Activated CD4-positive, alpha-beta T cell treated with anti-CD3 and anti-CD28 coated beads, Interleukin-2, Interleukin-4, amounts not matched to agents 100 ng/mL and 50 ng/mL, durations not matched to agents 16 hours and 8 hours (primary cell): ENCODE results near the gene RSPO4.
A peak's percentile ranks its signal among the peaks of the same experiment; 100 is the strongest.
"Not testable (repeated sequence)": the region's sequence is repeated elsewhere in the genome, so short reads cannot be mapped to it uniquely, and the experiment has no call there.

ENCODE experiments used
- DNase-seq: peaks from one replicate; pipeline ENCODE4 v3.0.0-alpha.2; 2020; ENCODE audit warnings: low spot score

Gene RSPO4

GRCh38 chr20:1003920-1004697 lies 2.0 kb upstream of the RSPO4 start:
- no peak for DNase-seq

GRCh38 chr20:1002682-1003561 lies 811 bp upstream of the RSPO4 start:
- no peak for DNase-seq

GRCh38 chr20:1001116-1001515 lies 995 bp downstream of the RSPO4 start:
- DNase-seq: no peak

GRCh38 chr20:998231-998830 lies 3.8 kb downstream of the RSPO4 start:
- DNase-seq: no peak

GRCh38 chr20:997486-997885 lies 4.6 kb downstream of the RSPO4 start:
- DNase-seq: no peak

GRCh38 chr20:997016-997415 lies 5.1 kb downstream of the RSPO4 start:
- DNase-seq: no peak

GRCh38 chr20:995170-995569 lies 6.9 kb downstream of the RSPO4 start:
- no peak for DNase-seq

- DNase-seq: no peak
Measured at GRCh38 chr20:992801-993535, 9.1 kb downstream of the RSPO4 start.

- DNase-seq: no peak
Measured at GRCh38 chr20:991850-992249, 10.3 kb downstream of the RSPO4 start.

GRCh38 chr20:990293-990959 lies 11.7 kb downstream of the RSPO4 start:
- DNase-seq: no peak

- DNase-seq: no peak
Measured at GRCh38 chr20:988272-988671, 13.8 kb downstream of the RSPO4 start.

- DNase-seq: no peak
Measured at GRCh38 chr20:987677-988076, 14.4 kb downstream of the RSPO4 start.

GRCh38 chr20:986733-987355 lies 15.3 kb downstream of the RSPO4 start:
- no peak for DNase-seq

GRCh38 chr20:984994-985393 lies 17.1 kb downstream of the RSPO4 start:
- DNase-seq: not testable (repeated sequence)

GRCh38 chr20:982754-983153 lies 19.4 kb downstream of the RSPO4 start:
- DNase-seq: no peak

GRCh38 chr20:977021-977420 lies 25.1 kb downstream of the RSPO4 start:
- DNase-seq: no peak

- DNase-seq: no peak
Measured at GRCh38 chr20:976033-976432, 26.1 kb downstream of the RSPO4 start.

GRCh38 chr20:973785-974194 lies 28.3 kb downstream of the RSPO4 start:
- peak; percentile 48 for DNase-seq

- DNase-seq: no peak
Measured at GRCh38 chr20:972256-972655, 29.9 kb downstream of the RSPO4 start.

GRCh38 chr20:971346-971745 lies 30.8 kb downstream of the RSPO4 start:
- no peak for DNase-seq

GRCh38 chr20:969868-970267 lies 32.2 kb downstream of the RSPO4 start:
- DNase-seq: no peak
